HG02938 (cell line): Measurements from ENCODE around the gene ZEB2.

ENCODE experiments used
- ATAC-seq: cut with Tn5 transposase; IDR thresholded peaks from one replicate; pipeline ENCODE4 v1.9.1; 2021; ENCODE audit warnings: mild to moderate bottlenecking, moderate library complexity; ENCODE audit not compliant: unreplicated experiment

Gene ZEB2

DNA sequence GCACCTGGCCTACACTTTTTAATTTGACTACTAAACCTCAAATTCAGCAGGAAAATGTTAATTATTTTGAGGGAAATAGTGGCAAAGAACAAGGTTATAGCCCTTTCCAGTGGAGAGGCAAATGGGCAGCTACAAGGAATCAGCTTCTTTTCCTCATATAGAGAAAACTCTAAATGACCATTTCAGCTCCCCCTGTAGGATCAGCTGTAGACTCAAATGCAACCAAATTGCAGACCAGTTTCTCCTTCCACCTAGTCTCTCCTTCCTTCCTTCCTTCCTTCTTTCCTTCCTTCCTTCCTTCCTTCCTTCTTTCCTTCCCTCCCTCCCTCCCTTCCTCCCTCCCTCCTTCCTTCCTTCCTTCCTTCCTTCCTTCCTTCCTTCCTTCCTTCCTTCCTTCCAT, 158.2 kb downstream of the ZEB2 start:
- no peak for ATAC-seq

DNA sequence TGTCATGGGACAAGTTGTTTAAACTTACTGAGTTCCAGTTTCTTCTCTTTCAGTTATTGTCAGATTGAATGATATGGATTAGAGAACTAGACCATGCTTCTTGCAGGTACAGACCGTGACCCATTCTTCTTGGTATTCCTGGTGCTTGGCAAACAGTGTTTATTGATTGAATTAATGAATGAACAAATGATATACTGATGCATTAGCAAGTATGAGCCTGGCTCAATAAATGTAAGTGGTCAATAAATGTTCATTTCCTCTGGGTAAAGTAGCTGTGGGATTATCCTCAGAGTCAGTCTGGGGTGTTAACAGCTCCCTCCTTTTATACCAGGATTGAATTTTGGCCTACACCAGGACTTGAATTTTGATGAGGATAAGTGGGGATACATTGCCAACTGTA, 160.2 kb downstream of the ZEB2 start:
- no peak for ATAC-seq

DNA sequence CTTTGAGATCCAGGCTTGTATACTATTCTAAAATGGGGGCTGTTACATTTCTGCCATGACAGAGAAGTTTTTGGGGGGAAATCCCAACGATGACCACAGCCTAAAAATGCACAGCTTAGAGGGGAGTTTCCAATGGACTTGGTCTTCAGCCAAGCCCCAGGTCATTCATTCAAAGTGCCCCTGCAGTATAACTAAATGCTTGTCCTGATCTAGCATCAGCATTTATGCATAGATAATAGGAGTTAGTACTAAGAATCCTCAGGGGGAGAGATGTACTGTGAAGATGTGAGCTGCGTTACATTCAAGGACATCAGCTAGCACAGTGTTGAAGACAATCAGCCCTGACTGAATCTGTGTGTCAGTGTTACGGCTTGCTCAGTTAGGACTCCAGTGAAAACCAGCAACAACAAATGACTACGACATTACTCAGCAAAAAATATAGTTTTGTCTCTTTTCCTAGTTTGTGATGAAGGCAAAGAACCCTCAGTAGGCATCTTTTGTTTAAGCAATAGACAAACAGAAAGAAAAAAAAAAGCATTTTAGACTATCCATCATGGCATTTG, 160.9 kb downstream of the ZEB2 start:
- ATAC-seq = peak; percentile 67

DNA sequence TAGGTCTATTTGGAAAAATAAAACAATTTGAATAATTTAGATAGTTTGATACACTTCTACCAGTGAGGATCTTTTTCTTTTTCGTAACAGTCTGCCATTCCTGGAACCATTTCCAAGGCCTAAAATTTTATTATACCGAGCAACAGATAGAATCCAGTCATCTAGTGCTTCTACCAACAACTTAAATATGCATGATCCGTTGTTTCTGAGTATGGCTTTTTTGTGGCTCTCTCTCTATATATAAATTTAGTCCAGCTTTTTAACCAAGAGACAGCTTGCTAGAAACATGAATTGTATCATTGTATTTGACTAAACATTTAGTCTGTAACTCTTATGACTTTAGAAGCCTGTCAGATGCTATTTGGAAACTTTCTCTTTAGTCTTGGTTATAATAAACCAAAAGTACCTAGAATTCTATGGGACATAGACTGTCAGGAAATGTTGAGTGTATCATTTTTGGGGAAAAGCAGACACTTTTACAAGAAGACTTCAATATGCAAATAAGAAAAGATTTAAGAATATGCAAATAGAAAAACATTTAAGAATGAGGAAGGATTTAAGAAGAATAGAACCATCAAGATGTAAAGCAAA, 161.4 kb downstream of the ZEB2 start:
- peak; percentile 3 for ATAC-seq

DNA sequence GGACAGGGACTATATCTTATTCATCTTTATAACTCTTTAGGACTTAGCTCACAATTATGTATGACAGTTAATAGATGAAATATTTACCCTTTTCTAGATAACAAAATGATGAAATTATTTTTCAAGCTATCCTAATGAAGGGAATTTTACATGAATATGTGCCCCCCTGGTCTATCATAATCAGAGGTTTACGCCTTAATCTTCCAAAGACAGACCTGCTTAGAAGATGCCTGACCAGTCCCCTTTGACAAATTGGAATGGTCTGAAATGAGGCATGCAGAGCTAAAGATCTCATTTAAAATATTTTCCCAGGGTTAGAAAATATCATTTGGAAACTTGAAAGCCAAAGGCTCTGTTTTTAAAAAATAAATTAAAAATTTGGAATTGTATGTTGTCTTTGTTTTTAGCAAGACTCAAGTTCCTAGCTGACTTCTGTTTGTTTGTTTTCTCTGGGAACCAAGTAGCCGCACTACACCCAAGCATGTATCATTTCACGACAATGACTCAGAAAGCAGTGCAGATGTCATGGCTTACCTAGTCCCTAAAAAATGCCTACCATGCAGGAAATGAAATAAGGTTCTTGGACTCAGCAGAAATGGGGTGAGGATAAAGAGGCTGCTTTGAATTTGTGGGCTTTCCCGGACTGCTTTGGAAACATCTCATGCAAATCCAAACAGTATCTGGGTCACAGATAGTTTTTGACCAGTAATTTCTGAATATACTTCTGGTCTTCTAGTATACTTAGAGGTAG, 162.1 kb downstream of the ZEB2 start:
- peak; percentile 76 for ATAC-seq

DNA sequence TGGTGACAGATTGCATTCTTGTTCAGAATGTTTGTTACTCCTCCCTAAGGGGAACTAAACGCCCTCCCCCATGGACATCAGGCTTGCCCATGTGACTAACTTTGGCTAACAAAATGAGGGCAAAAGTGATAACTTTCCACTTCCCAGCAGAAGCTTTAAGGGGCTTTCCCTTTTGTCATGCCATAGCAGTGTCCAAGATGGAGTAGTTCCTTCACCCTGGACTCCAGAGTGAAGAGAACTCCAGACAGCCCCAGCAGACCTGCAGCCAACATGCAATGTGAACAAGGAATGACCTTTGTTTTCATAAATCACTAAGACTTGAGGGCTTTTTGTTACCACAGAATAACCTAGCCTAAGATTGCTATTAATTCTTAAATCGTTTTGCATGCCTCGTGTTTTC, 163.5 kb downstream of the ZEB2 start:
- no peak for ATAC-seq

DNA sequence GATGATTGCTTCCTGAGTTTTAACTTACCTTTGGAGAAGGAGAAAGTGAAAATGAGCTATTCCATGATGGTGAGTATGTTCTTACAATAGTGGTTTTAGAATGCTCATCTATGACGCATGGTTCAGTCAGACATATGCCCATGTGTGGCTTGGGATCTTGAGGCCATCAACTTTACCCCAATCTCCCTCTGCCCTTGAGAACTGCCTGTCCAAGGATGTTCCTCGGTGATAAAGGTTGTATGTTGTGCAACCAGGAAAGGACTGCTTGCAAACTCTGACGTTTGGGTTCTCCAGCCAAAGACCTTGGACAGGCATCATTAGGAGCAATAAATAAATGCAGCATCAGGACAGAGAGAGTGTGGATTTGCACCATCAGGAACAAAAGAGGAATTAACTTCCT, 165.0 kb downstream of the ZEB2 start:
- no peak for ATAC-seq

DNA sequence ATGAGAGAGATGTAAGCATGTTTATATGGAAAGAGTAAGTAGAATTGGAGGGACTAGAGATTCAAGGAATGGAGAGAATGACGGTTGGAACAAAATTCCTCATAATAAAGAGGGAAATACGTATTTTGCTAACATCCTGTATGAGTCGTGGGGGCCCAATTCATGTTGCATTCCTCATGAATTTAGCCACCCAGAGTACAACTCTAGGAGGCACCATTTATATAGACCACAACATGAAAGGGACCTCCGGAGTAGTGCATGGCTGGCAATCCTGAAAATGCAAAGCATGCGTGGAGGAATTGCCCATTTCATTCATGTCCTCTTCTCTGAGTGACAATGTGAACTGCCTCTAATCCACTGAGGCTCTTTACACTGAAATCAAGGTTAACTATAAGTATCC, 168.2 kb downstream of the ZEB2 start:
- no peak for ATAC-seq

DNA sequence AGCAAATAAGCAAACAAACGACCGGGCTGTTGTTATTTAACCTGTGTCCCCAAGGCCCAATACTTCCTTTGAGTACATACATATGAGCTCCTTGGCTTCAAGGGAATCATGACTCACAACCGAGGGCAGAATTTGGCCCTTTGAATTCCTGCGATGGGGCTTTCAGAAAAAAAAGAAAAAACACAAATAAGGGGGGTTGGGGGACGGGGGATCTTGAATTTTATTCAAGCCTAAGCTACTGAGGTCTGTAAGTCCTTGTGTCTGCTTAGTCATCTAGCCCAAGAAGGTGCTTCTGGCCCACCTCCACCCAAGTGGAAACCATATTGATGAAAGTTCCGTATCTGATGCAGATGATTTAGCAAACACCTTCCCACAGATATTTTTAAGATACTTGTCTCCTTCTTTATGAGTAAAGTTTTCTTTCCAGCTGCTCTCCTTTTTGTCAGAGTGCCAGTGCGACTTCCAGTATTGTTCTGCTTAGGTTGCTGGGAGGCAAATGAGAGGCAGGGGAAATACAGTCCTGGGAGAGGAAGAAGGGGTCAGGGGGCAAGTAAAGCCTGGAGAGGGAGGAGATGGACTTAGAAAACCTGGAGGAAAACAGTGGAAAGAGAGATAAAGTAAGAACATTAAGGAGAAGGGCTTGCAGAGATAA, 169.6 kb downstream of the ZEB2 start:
- ATAC-seq = no peak

DNA sequence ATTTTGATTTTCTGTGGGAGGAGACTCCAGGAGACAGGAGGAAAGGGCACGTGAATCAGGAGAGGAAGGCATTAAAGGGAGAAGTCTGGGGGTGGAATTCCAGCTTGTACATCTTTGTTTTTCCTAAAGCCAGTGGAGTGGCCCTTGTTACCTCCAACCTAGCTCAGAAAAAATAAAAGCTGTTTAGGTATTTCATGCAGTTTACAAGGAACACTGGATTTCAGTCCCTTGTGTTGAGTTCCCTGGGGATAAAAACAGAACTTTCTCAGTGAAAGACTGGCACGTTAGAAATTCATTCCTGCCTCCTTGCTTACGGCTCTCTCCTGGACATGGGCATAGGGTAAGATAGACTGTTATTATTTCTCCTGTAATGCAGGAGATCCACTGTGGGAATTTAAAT, 170.2 kb downstream of the ZEB2 start:
- no peak for ATAC-seq

DNA sequence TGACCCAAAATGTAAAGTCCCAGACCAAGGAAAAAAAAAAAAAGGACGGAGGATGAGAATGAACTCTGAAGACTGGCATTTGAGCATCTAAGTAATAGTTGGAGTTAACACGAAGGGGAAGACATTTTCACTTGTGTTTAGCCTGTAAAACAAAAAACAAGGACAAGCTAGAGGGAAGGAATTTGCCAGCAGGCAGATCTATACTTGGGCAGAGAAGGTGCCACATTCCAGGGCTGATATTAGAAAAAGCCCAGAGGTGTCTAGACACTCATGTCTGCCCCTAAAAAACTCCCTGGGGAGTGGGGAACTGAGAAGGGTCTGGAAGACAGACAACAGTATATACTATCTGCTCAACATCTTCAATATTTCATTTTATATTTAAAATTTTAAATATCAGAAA, 171.1 kb downstream of the ZEB2 start:
- ATAC-seq = no peak

DNA sequence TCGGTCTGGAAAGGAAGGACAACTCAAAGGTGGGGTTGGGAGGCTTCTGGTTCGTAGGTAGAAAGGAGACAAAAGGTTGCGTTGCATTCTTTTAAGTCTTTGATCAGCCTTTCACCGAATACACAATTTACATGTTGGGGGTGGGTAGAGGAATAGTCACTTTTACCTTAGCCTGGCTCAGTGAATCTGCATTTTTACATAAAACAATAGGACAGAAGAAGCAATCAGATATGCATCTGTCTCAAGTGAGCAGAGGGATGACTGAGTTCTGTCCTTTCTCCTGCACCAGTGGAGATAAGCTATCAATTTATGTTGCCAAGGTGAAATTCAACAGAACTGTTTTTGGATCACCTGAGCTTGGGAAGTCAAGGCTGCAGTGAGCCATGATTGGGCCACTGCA, 173.7 kb downstream of the ZEB2 start:
- no peak for ATAC-seq

DNA sequence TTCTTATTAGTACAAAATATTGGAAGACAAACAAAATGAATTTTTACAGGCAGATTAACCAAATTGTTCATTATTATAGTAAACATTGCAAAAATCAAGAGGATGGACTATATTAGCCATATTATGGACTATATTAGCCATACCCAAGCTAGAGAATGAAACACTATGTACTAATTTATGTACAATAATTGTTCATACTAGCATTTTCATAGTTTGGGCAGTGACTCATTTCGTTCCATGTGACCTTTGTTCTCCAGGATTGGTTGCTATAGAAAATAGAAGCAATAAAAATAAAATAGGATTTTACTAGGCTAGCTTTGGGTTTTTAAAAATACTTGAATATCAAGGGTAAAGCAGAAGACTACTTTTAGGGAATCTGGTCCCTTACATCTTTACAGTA, 176.8 kb downstream of the ZEB2 start:
- ATAC-seq = no peak

DNA sequence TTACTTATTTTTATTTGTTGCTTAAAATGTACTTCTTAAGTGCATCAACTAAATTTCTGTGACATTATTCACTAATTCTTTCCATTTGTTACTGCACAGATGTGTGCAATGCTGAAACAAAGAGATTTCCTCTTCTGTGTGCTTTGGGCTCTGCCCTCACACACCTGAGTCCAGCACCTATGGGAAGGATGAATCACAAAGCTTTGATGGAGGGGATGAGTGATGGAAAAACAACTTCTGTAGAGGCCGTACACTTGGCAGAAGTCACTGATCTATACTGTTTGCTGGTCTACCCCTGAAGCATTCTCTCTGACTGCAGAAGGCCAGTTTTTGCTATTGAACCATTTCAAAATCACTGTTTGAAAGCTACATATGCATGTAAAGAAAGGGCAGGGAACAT, 178.4 kb downstream of the ZEB2 start:
- no peak for ATAC-seq

DNA sequence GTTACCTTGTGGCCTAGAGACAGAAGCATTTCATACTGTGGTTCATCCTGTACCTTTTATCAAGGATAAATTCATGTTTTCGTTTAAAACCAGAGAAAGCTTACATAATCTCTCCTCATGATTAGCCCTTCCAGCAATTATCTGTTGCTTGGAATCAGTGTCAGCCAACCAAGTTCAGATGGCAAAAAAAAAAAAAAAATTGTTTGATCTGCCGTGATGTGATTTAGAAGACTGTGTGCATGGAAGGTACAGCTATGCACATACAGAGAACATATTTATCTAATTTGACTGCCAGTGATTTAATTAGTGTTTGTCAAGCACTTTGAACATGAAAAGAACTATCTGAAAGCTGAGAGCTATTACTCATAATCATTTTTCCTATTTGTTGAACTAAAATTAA, 180.9 kb downstream of the ZEB2 start:
- ATAC-seq = no peak

DNA sequence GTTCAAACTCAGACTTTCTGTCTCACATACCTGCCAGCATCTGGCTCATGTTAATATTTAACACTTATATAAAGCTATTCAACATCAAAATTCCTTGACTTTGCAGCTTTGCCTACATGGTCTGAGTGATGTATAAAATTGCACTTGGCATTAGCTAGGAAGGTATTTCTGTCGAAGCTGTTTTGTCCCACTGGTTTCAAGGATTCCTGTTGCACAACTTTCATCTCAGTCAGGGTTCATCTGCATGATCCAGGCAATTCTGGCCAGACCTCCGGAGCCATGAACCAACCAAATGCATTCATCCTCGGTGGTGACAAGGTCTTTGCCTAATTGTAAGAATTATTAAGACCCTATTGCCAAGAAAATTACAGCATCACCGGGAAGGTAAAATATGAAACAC, 185.4 kb downstream of the ZEB2 start:
- ATAC-seq = no peak
